GM18861 (cell line): ENCODE measurements around the gene PLXDC2.

ENCODE experiments used
- ATAC-seq: cut with Tn5 transposase; IDR thresholded peaks from one replicate; pipeline ENCODE4 v1.9.1; 2021; ENCODE audit not compliant: unreplicated experiment

The PLXDC2 gene

GRCh38 chr10:19853831-19854230 lies 37.6 kb downstream of the PLXDC2 start:
- ATAC-seq: no peak

GRCh38 chr10:19857876-19858275 lies 41.6 kb downstream of the PLXDC2 start:
- ATAC-seq: no peak

GRCh38 chr10:19860107-19860506 lies 43.9 kb downstream of the PLXDC2 start:
- ATAC-seq: no peak

- no peak for ATAC-seq
Observed at GRCh38 chr10:19862811-19863515, 46.7 kb downstream of the PLXDC2 start.

GRCh38 chr10:19865676-19866075 lies 49.4 kb downstream of the PLXDC2 start:
- no peak for ATAC-seq

- ATAC-seq: no peak
Observed at GRCh38 chr10:19869370-19869769, 53.1 kb downstream of the PLXDC2 start.

- no peak for ATAC-seq
Observed at GRCh38 chr10:19872504-19873271, 56.5 kb downstream of the PLXDC2 start.

GRCh38 chr10:19874190-19874589 lies 58.0 kb downstream of the PLXDC2 start:
- ATAC-seq: no peak

- ATAC-seq: no peak
Observed at GRCh38 chr10:19874791-19875190, 58.6 kb downstream of the PLXDC2 start.

- ATAC-seq: no peak
Observed at GRCh38 chr10:19876570-19876969, 60.3 kb downstream of the PLXDC2 start.

- no peak for ATAC-seq
Observed at GRCh38 chr10:19877466-19878255, 61.4 kb downstream of the PLXDC2 start.

GRCh38 chr10:19882621-19883020 lies 66.4 kb downstream of the PLXDC2 start:
- ATAC-seq: no peak

GRCh38 chr10:19888061-19888660 lies 71.9 kb downstream of the PLXDC2 start:
- ATAC-seq: no peak

- no peak for ATAC-seq
Observed at GRCh38 chr10:19889256-19889655, 73.0 kb downstream of the PLXDC2 start.

GRCh38 chr10:19891429-19891828 lies 75.2 kb downstream of the PLXDC2 start:
- ATAC-seq: no peak

GRCh38 chr10:19892270-19892669 lies 76.0 kb downstream of the PLXDC2 start:
- no peak for ATAC-seq

GRCh38 chr10:19892677-19893076 lies 76.4 kb downstream of the PLXDC2 start:
- no peak for ATAC-seq

- ATAC-seq: no peak
Observed at GRCh38 chr10:19895500-19895899, 79.3 kb downstream of the PLXDC2 start.

GRCh38 chr10:19902456-19902855 lies 86.2 kb downstream of the PLXDC2 start:
- no peak for ATAC-seq

GRCh38 chr10:19904202-19904661 lies 88.0 kb downstream of the PLXDC2 start:
- peak; percentile 75 for ATAC-seq

- ATAC-seq: no peak
Observed at GRCh38 chr10:19906108-19906791, 90.0 kb downstream of the PLXDC2 start.
